Activated naive CD8-positive, alpha-beta T cell treated with anti-CD3 and anti-CD28 coated beads, Interleukin-2, amount 50 U/mL, for 24 hours (primary cell): ENCODE data around the gene MYOZ1.

ENCODE experiments used
- ATAC-seq: fragments of 150-1000 bp; cut with Tn5 transposase; one replicate; pipeline ENCODE4 v1.10.0; 2021
- DNase-seq: peaks from one replicate; pipeline ENCODE4 v3.0.0; 2021
- H3K27ac Mint-ChIP-seq: one replicate; pipeline ENCODE4 v1.8.0; 2021; ENCODE audit warnings: mild to moderate bottlenecking, mixed read lengths
- H3K27me3 Mint-ChIP-seq: one replicate; pipeline ENCODE4 v1.8.0; 2021; ENCODE audit warnings: mixed read lengths
- H3K36me3 Mint-ChIP-seq: one replicate; pipeline ENCODE4 v1.8.0; 2021; ENCODE audit warnings: low read depth, mixed read lengths
- H3K4me1 Mint-ChIP-seq: one replicate; pipeline ENCODE4 v1.8.0; 2021; ENCODE audit warnings: mixed read lengths
- H3K4me3 Mint-ChIP-seq: one replicate; pipeline ENCODE4 v1.8.0; 2021; ENCODE audit warnings: mild to moderate bottlenecking, moderate library complexity, mixed read lengths
- H3K9me3 Mint-ChIP-seq: one replicate; pipeline ENCODE4 v1.8.0; 2021; ENCODE audit warnings: mixed read lengths

MYOZ1 gene

GRCh38 chr10:73591935-73592699, 49.2 kb downstream of the MYOZ1 start:
- Mint-ChIP-seq H3K27ac (no peak overlapping the region), H3K27me3 (no peaks in the 10 kb centered on the region), H3K9me3 (no peaks in the 10 kb centered on the region), H3K4me1 (peaks cover 17% of the 10 kb centered on the region), H3K4me3 (peak overlapping the region; percentile 1), H3K36me3 (no peaks in the 10 kb centered on the region)
- ATAC-seq (no peak), DNase-seq (peak; percentile 11)

GRCh38 chr10:73590881-73591799, 50.1 kb downstream of the MYOZ1 start, which contains the start of gene USP54:
USP54 (minus strand) TSS chr10:73591342; CDS start chr10:73575658, 15,684 bp downstream.
- no peaks in the 10 kb centered on the region for H3K27me3 Mint-ChIP-seq
- H3K9me3 Mint-ChIP-seq = no peaks in the 10 kb centered on the region
- DNase-seq (no peak), ATAC-seq (peak; percentile 24)
- peak within 1 kb of the TSS; percentile 1 for H3K4me3 Mint-ChIP-seq
- no peaks in the 10 kb centered on the region for H3K36me3 Mint-ChIP-seq
- H3K27ac Mint-ChIP-seq = no peak within 1 kb of the TSS
- H3K4me1 Mint-ChIP-seq = peaks cover 17% of the 10 kb centered on the region

DNA sequence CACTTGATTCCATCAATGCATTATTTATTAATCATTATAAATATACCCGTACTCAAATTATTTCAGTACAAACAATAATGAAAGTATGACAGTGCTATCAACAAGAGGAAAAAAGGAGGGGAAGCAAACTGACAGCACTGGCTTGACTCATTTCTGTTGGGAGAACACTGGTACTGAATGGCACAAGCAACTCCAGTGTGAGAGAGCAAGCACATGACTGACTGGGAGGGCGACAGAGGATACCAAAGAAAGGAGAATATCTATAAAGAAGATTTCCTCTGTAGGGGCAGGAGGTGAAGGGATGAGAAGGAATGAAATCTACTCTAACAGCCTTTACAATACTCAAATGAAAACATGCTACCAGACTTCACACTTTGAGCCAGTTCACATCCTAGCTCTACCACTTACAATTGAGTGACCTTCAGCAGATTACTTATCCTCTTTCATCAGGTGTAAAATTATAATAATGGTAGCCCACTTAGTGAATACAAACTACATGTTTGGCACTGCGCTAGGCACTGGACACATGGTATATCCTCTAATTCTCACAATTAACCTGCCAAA, 51.6 kb downstream of the MYOZ1 start:
- Mint-ChIP-seq H3K4me3 (no peak overlapping the region), H3K27me3 (no peaks in the 10 kb centered on the region), H3K4me1 (peaks cover 17% of the 10 kb centered on the region), H3K36me3 (no peaks in the 10 kb centered on the region), H3K27ac (no peak overlapping the region), H3K9me3 (peaks cover 4% of the 10 kb centered on the region)
- DNase-seq (no peak), ATAC-seq (no peak)

GRCh38 chr10:73588656-73589055, 52.6 kb downstream of the MYOZ1 start:
- no peak for ATAC-seq
- Mint-ChIP-seq H3K4me1 (peaks cover 17% of the 10 kb centered on the region), H3K27me3 (no peaks in the 10 kb centered on the region), H3K4me3 (no peak overlapping the region), H3K36me3 (no peaks in the 10 kb centered on the region), H3K27ac (no peak overlapping the region), H3K9me3 (peaks cover 4% of the 10 kb centered on the region)
- DNase-seq = no peak

GRCh38 chr10:73586583-73586984, 54.7 kb downstream of the MYOZ1 start:
- Mint-ChIP-seq H3K4me3 (no peak overlapping the region), H3K4me1 (peaks cover 6% of the 10 kb centered on the region), H3K27me3 (no peaks in the 10 kb centered on the region), H3K9me3 (peaks cover 4% of the 10 kb centered on the region), H3K27ac (no peak overlapping the region), H3K36me3 (no peaks in the 10 kb centered on the region)
- ATAC-seq (no peak), DNase-seq (no peak)

GRCh38 chr10:73585327-73585726, 55.9 kb downstream of the MYOZ1 start:
- no peak for ATAC-seq
- H3K9me3 Mint-ChIP-seq = peaks cover 4% of the 10 kb centered on the region
- H3K4me3 Mint-ChIP-seq = no peak overlapping the region
- DNase-seq = no peak
- no peaks in the 10 kb centered on the region for H3K36me3 Mint-ChIP-seq
- H3K4me1 Mint-ChIP-seq = no peaks in the 10 kb centered on the region
- no peak overlapping the region for H3K27ac Mint-ChIP-seq
- H3K27me3 Mint-ChIP-seq = no peaks in the 10 kb centered on the region

DNA sequence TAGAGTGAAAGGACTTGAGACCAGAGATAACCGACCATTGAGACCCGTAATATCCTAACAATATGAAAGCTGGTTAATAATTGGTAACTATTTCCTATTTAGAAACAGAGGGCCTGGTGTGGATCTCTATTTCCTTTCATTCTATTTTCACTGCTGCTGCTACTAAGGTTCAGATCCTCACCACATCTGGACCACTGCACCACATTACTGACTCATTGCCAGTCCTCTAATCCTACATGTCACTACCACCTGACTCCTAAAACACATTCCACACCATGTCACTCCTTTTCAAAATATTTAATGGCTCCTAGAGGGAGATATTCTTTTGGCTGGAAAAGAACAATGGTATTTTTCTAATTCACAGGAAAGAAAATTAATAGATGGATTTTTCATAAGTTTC, 56.5 kb downstream of the MYOZ1 start:
- H3K36me3 Mint-ChIP-seq = no peaks in the 10 kb centered on the region
- no peak overlapping the region for H3K4me3 Mint-ChIP-seq
- no peaks in the 10 kb centered on the region for H3K4me1 Mint-ChIP-seq
- no peaks in the 10 kb centered on the region for H3K27me3 Mint-ChIP-seq
- H3K27ac Mint-ChIP-seq = no peak overlapping the region
- no peak for DNase-seq
- peaks cover 4% of the 10 kb centered on the region for H3K9me3 Mint-ChIP-seq
- ATAC-seq = no peak

DNA sequence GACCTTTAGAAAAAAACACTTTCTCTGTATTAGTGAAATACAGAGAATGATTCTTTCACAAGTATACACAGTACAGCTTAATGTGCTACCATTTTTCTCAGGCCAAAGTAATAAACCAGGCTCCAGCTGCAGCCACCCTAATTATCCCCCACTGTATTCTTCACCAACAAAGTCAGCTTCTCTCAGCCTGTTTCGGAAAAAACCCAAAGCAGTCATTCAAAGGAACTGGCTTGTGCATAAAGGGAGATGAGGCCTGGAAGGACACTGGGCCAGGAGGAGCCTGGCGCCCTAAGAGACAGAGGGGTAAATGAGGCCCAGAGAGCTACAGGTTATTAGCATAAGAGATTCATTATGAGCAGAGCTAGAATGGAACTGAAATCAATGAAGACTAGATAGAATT, 59.4 kb downstream of the MYOZ1 start:
- no peak for DNase-seq
- Mint-ChIP-seq H3K27ac (no peak overlapping the region), H3K36me3 (no peaks in the 10 kb centered on the region), H3K4me1 (no peaks in the 10 kb centered on the region), H3K27me3 (no peaks in the 10 kb centered on the region), H3K9me3 (peaks cover 4% of the 10 kb centered on the region), H3K4me3 (no peak overlapping the region)
- ATAC-seq = no peak
